ENCODE data around the gene ARMC2. TPM values are rescaled to one million over a fixed set of nuclear protein-coding genes. Genes with fewer than 3 reads are reported as not detected.

ARMC2 gene
- total and polyA plus RNA-seq, 2 experiments from 2014 or later, result 2.7 to 4.4 TPM

DNA sequence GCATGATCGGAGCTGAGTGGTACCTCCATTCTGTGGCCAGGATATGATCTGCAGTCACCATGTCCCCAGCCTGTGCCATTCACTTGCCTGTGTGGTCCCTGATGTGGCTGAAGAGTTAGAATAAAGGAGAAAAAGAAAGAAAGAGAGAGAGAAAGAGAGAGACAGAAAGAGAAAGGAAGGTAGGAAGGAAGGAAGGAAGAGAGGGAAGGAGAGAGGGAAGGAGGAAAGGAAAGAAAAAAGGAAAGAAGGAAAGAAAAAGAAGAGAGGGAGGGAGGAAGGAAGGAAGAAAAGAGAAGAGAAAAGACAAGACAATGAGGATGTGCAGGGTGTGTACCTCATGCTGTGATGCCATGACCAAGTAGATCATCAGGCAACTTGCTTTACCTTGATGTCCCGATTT lies 22.1 kb downstream of the ARMC2 start:
- Histone ChIP-seq H3K9me2 (ENCODE audit: insufficient read depth) (no peaks in the 10 kb centered on the region), H3K27ac (ENCODE audit: low read depth) (no peak overlapping the region), H3K4me3 (no peak overlapping the region), H3K36me3 (ENCODE audit: insufficient read depth) (no peaks in the 10 kb centered on the region), H4K20me1 (replicated peaks; ENCODE audit: insufficient read depth) (no peaks in the 10 kb centered on the region), H3F3A (replicated peaks; ENCODE audit: low read depth) (no peaks in the 10 kb centered on the region), H2AFZ (no peak overlapping the region), H3K27me3 (ENCODE audit: insufficient read depth) (no peaks in the 10 kb centered on the region), H3K4me1 (ENCODE audit: insufficient read depth) (peaks cover 11% of the 10 kb centered on the region; the same call in 1 of the 2 replicates), H3K79me2 (replicated peaks; ENCODE audit: insufficient read depth) (no peaks in the 10 kb centered on the region), H3K4me2 (no peak overlapping the region)
- no peak for ATAC-seq
- Mint-ChIP-seq H3K27me3 (ENCODE audit: insufficient read depth, low read depth, poor library complexity) (peaks cover 4% of the 10 kb centered on the region), H3K36me3 (ENCODE audit: low read depth) (no peaks in the 10 kb centered on the region), H3K4me3 (no peak overlapping the region), H3K27ac (no peak overlapping the region), H3K9me3 (no peaks in the 10 kb centered on the region), H3K4me1 (peaks cover 41% of the 10 kb centered on the region)
- TF ChIP-seq POLR2AphosphoS5 (IDR thresholded peaks at IDR 0.05; ENCODE audit: low read depth) (no peak), CREB1 (CRISPR knock-in tag; IDR thresholded peaks at IDR 0.05; ENCODE audit: low read depth) (no peak), STAT1 (IDR thresholded peaks at IDR 0.05; ENCODE audit: unreplicated experiment) (no peak), ZNF114 (CRISPR knock-in tag; IDR thresholded peaks at IDR 0.05) (no peak), JUNB (IDR thresholded peaks at IDR 0.05; ENCODE audit: unreplicated experiment) (no peak), ETS1 (IDR thresholded peaks at IDR 0.05) (no peak), EZH2phosphoT487 (IDR thresholded peaks at IDR 0.05; ENCODE audit: unreplicated experiment) (no peak), EZH2 (IDR thresholded peaks at IDR 0.05; ENCODE audit: low read depth, unreplicated experiment) (no peak)
- TF ChIP-seq, protein P1, sequence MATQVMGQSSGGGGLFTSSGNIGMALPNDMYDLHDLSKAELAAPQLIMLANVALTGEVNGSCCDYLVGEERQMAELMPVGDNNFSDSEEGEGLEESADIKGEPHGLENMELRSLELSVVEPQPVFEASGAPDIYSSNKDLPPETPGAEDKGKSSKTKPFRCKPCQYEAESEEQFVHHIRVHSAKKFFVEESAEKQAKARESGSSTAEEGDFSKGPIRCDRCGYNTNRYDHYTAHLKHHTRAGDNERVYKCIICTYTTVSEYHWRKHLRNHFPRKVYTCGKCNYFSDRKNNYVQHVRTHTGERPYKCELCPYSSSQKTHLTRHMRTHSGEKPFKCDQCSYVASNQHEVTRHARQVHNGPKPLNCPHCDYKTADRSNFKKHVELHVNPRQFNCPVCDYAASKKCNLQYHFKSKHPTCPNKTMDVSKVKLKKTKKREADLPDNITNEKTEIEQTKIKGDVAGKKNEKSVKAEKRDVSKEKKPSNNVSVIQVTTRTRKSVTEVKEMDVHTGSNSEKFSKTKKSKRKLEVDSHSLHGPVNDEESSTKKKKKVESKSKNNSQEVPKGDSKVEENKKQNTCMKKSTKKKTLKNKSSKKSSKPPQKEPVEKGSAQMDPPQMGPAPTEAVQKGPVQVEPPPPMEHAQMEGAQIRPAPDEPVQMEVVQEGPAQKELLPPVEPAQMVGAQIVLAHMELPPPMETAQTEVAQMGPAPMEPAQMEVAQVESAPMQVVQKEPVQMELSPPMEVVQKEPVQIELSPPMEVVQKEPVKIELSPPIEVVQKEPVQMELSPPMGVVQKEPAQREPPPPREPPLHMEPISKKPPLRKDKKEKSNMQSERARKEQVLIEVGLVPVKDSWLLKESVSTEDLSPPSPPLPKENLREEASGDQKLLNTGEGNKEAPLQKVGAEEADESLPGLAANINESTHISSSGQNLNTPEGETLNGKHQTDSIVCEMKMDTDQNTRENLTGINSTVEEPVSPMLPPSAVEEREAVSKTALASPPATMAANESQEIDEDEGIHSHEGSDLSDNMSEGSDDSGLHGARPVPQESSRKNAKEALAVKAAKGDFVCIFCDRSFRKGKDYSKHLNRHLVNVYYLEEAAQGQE (IDR thresholded peaks at IDR 0.05; ENCODE audit: unreplicated experiment), result no peak
- TF ChIP-seq, protein P2, sequence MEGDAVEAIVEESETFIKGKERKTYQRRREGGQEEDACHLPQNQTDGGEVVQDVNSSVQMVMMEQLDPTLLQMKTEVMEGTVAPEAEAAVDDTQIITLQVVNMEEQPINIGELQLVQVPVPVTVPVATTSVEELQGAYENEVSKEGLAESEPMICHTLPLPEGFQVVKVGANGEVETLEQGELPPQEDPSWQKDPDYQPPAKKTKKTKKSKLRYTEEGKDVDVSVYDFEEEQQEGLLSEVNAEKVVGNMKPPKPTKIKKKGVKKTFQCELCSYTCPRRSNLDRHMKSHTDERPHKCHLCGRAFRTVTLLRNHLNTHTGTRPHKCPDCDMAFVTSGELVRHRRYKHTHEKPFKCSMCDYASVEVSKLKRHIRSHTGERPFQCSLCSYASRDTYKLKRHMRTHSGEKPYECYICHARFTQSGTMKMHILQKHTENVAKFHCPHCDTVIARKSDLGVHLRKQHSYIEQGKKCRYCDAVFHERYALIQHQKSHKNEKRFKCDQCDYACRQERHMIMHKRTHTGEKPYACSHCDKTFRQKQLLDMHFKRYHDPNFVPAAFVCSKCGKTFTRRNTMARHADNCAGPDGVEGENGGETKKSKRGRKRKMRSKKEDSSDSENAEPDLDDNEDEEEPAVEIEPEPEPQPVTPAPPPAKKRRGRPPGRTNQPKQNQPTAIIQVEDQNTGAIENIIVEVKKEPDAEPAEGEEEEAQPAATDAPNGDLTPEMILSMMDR (conservative IDR thresholded peaks at IDR 0.05; ENCODE audit: low read depth in 2 of 2), result no peak
- TF ChIP-seq, protein P3, sequence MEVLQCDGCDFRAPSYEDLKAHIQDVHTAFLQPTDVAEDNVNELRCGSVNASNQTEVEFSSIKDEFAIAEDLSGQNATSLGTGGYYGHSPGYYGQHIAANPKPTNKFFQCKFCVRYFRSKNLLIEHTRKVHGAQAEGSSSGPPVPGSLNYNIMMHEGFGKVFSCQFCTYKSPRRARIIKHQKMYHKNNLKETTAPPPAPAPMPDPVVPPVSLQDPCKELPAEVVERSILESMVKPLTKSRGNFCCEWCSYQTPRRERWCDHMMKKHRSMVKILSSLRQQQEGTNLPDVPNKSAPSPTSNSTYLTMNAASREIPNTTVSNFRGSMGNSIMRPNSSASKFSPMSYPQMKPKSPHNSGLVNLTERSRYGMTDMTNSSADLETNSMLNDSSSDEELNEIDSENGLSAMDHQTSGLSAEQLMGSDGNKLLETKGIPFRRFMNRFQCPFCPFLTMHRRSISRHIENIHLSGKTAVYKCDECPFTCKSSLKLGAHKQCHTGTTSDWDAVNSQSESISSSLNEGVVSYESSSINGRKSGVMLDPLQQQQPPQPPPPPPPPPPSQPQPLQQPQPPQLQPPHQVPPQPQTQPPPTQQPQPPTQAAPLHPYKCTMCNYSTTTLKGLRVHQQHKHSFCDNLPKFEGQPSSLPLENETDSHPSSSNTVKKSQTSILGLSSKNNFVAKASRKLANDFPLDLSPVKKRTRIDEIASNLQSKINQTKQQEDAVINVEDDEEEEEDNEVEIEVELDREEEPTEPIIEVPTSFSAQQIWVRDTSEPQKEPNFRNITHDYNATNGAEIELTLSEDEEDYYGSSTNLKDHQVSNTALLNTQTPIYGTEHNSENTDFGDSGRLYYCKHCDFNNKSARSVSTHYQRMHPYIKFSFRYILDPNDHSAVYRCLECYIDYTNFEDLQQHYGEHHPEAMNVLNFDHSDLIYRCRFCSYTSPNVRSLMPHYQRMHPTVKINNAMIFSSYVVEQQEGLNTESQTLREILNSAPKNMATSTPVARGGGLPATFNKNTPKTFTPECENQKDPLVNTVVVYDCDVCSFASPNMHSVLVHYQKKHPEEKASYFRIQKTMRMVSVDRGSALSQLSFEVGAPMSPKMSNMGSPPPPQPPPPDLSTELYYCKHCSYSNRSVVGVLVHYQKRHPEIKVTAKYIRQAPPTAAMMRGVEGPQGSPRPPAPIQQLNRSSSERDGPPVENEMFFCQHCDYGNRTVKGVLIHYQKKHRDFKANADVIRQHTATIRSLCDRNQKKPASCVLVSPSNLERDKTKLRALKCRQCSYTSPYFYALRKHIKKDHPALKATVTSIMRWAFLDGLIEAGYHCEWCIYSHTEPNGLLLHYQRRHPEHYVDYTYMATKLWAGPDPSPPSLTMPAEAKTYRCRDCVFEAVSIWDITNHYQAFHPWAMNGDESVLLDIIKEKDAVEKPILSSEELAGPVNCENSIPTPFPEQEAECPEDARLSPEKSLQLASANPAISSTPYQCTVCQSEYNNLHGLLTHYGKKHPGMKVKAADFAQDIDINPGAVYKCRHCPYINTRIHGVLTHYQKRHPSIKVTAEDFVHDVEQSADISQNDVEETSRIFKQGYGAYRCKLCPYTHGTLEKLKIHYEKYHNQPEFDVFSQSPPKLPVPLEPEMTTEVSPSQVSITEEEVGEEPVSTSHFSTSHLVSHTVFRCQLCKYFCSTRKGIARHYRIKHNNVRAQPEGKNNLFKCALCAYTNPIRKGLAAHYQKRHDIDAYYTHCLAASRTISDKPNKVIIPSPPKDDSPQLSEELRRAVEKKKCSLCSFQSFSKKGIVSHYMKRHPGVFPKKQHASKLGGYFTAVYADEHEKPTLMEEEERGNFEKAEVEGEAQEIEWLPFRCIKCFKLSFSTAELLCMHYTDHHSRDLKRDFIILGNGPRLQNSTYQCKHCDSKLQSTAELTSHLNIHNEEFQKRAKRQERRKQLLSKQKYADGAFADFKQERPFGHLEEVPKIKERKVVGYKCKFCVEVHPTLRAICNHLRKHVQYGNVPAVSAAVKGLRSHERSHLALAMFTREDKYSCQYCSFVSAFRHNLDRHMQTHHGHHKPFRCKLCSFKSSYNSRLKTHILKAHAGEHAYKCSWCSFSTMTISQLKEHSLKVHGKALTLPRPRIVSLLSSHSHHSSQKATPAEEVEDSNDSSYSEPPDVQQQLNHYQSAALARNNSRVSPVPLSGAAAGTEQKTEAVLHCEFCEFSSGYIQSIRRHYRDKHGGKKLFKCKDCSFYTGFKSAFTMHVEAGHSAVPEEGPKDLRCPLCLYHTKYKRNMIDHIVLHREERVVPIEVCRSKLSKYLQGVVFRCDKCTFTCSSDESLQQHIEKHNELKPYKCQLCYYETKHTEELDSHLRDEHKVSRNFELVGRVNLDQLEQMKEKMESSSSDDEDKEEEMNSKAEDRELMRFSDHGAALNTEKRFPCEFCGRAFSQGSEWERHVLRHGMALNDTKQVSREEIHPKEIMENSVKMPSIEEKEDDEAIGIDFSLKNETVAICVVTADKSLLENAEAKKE (CRISPR knock-in tag; IDR thresholded peaks at IDR 0.05), result no peak
- no peak for DNase-seq (ENCODE audit: low spot score)

All from GM23338 (cell line).